ENCODE results near the gene PGAP6. TPM values are rescaled to one million over a fixed set of nuclear protein-coding genes. Genes with fewer than 3 reads are reported as not detected.

The PGAP6 gene
- total RNA-seq, 1 donor from 2014 or later, result 114 TPM

DNA sequence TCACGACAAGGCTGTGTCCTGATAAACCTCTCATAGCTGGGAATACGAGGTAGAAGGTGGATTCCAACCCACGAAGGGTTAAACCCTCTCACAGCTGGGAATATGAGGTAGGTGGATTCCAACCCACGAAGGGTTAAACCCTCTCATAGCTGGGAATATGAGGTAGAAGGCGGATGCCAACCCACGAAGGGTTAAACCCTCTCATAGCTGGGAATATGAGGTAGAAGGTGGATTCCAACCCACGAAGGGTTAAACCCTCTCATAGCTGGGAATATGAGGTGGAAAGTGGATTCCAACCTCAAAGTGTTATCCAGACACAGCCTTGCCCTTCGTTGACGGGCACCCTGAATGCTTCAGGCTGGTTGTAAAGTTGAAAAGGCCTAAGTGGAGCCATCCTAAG, 60.2 kb downstream of the PGAP6 start:
- no peaks in the 10 kb centered on the region for H3K27me3 ChIP-seq (ENCODE audit: control insufficient read depth, insufficient read depth, low read length)
- TF ChIP-seq, protein P1, sequence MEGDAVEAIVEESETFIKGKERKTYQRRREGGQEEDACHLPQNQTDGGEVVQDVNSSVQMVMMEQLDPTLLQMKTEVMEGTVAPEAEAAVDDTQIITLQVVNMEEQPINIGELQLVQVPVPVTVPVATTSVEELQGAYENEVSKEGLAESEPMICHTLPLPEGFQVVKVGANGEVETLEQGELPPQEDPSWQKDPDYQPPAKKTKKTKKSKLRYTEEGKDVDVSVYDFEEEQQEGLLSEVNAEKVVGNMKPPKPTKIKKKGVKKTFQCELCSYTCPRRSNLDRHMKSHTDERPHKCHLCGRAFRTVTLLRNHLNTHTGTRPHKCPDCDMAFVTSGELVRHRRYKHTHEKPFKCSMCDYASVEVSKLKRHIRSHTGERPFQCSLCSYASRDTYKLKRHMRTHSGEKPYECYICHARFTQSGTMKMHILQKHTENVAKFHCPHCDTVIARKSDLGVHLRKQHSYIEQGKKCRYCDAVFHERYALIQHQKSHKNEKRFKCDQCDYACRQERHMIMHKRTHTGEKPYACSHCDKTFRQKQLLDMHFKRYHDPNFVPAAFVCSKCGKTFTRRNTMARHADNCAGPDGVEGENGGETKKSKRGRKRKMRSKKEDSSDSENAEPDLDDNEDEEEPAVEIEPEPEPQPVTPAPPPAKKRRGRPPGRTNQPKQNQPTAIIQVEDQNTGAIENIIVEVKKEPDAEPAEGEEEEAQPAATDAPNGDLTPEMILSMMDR (IDR thresholded peaks at IDR 0.05; ENCODE audit: insufficient read depth, low read length, poor library complexity, severe bottlenecking), result no peak
- H3K36me3 ChIP-seq (ENCODE audit: control insufficient read depth, insufficient read depth, low read length), result no peaks in the 10 kb centered on the region
- H3K4me3 ChIP-seq (ENCODE audit: low read depth, low read length), result no peak overlapping the region
- no peak for DNase-seq (ENCODE audit: low read depth)

Other genes starting within 250 kb of the PGAP6 start
- 29.2 and 37.5 TPM in 2 replicates for gene NPRL3, start 243.3 kb downstream of the PGAP6 start, total RNA-seq
- not detected in 2 replicates for gene HBZ, start 229.3 kb downstream of the PGAP6 start, total RNA-seq
- not detected in 2 replicates for gene HBM, start 216.0 kb downstream of the PGAP6 start, total RNA-seq
- not detected in 2 replicates for gene HBA2, start 209.1 kb downstream of the PGAP6 start, total RNA-seq
- gene HBA1, start 205.3 kb downstream of the PGAP6 start, total RNA-seq, result 0.41 TPM in 1 of 2 replicates, not detected in the other
- gene HBQ1, start 201.5 kb downstream of the PGAP6 start, total RNA-seq, result 0.96 and 1.6 TPM in 2 replicates
- gene LUC7L, start 152.5 kb downstream of the PGAP6 start, total RNA-seq, result 61.8 and 109 TPM in 2 replicates
- gene FAM234A, start 147.2 kb downstream of the PGAP6 start, total RNA-seq, result 97.5 and 131 TPM in 2 replicates
- 0.21 TPM in 1 of 2 replicates, not detected in the other for gene RGS11, start 106.0 kb downstream of the PGAP6 start, total RNA-seq
- gene ARHGDIG, start 101.4 kb downstream of the PGAP6 start, total RNA-seq, result 0.62 and 0.96 TPM in 2 replicates
- gene PDIA2, start 98.8 kb downstream of the PGAP6 start, total RNA-seq, result not detected in 2 replicates
- gene AXIN1, start 29.3 kb downstream of the PGAP6 start, total RNA-seq, result 40.5 and 43.0 TPM in 2 replicates
- 107 and 137 TPM in 2 replicates for gene MRPL28, start 11.4 kb downstream of the PGAP6 start, total RNA-seq
- 97.2 and 126 TPM in 2 replicates for gene NME4, start 15.2 kb upstream of the PGAP6 start, total RNA-seq
- 15.1 and 27.0 TPM in 2 replicates for gene DECR2, start 19.9 kb upstream of the PGAP6 start, total RNA-seq
- 34.5 and 36.2 TPM in 2 replicates for gene RAB11FIP3, start 43.7 kb upstream of the PGAP6 start, total RNA-seq
- gene CAPN15, start 145.7 kb upstream of the PGAP6 start, total RNA-seq, result 47.1 and 54.5 TPM in 2 replicates
- not detected in 2 replicates for gene PRR35, start 178.4 kb upstream of the PGAP6 start, total RNA-seq
- gene NHLRC4, start 185.0 kb upstream of the PGAP6 start, total RNA-seq, result 0.46 and 2.3 TPM in 2 replicates
- 54.9 and 63.1 TPM in 2 replicates for gene PIGQ, start 188.0 kb upstream of the PGAP6 start, total RNA-seq
- 16.5 and 26.9 TPM in 2 replicates for gene RAB40C, start 208.1 kb upstream of the PGAP6 start, total RNA-seq
- gene WFIKKN1, start 249.0 kb upstream of the PGAP6 start, total RNA-seq, result 0.08 TPM in 1 of 2 replicates, not detected in the other

All from kidney epithelial cell (primary cell).